ENCODE results near the gene UBE2G1.

The UBE2G1 gene

GRCh38 chr17:4406386-4406785 is 39.9 kb upstream of the UBE2G1 start:
- DNase-seq (ENCODE audit: low read depth) = peak; percentile 35
- TF ChIP-seq, protein P1, sequence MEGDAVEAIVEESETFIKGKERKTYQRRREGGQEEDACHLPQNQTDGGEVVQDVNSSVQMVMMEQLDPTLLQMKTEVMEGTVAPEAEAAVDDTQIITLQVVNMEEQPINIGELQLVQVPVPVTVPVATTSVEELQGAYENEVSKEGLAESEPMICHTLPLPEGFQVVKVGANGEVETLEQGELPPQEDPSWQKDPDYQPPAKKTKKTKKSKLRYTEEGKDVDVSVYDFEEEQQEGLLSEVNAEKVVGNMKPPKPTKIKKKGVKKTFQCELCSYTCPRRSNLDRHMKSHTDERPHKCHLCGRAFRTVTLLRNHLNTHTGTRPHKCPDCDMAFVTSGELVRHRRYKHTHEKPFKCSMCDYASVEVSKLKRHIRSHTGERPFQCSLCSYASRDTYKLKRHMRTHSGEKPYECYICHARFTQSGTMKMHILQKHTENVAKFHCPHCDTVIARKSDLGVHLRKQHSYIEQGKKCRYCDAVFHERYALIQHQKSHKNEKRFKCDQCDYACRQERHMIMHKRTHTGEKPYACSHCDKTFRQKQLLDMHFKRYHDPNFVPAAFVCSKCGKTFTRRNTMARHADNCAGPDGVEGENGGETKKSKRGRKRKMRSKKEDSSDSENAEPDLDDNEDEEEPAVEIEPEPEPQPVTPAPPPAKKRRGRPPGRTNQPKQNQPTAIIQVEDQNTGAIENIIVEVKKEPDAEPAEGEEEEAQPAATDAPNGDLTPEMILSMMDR (IDR thresholded peaks at IDR 0.05; ENCODE audit: insufficient read depth, low read depth, low read length, missing control alignments) = no peak

DNA sequence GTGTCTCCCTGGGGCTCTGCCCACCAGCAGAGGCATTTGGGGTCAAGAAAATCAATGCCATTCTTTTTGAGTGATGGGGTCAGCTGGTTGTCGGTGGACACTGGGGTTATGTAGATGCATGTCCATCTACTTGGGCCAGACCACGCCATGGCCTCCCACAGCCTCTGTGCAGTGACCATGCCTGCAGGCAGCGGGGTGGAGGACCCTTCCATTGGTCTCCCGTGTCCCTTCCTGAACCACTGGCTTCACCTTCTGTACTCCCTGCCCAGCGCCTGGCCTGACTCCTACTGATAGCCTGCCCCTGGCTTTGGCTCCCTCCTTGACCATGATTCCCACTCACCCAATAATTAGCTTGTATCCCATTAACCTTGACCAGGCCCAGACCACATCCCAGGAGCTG is 39.2 kb upstream of the UBE2G1 start:
- no peak overlapping the region for H3K4me3 ChIP-seq (ENCODE audit: low read depth, low read length)
- no peak for DNase-seq (ENCODE audit: low read depth)
- TF ChIP-seq, protein P1 (IDR thresholded peaks at IDR 0.05; ENCODE audit: insufficient read depth, low read depth, low read length, missing control alignments) = no peak

More at GRCh38 chr17:4406386-4406785, 39.9 kb upstream of the UBE2G1 start:
- no peak overlapping the region for H3K4me3 ChIP-seq (ENCODE audit: low read depth, low read length)

DNA sequence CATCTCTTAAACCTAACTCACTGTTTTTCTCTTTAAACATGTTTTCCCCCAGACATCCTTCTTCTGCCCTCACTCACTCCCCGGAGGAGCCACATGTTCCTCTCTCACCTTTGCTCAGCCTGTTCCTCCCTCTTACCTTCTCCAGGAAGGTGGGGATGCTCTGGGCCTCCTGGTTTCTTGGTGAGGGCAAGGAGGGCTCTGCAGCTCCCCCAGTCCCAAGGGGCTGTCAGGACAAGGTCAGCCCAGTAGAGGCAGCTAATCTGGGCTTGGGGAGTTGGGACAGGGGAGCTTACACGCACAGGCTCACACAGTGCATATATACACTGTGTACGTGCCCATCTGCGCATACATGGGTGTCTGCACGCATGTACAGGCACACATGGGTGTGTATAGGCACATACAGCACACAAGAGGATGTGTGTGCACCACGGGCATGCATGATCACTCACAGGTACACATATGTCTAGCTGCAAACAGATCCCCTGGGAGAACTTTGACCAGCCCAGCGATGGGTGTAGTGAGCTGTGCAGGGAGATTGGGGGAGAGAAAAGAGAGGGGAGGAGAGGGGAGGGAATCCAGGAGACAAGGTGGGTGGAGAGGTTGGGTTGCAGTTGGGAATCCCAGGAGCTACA is 38.7 kb upstream of the UBE2G1 start:
- TF ChIP-seq, protein P1 (IDR thresholded peaks at IDR 0.05; ENCODE audit: insufficient read depth, low read depth, low read length, missing control alignments) = no peak
- H3K4me3 ChIP-seq (ENCODE audit: low read depth, low read length) = no peak overlapping the region
- peak; percentile 65 for DNase-seq (ENCODE audit: low read depth)

- peak; percentile 62 for DNase-seq (ENCODE audit: low read depth)
- TF ChIP-seq, protein P1 (IDR thresholded peaks at IDR 0.05; ENCODE audit: insufficient read depth, low read depth, low read length, missing control alignments) = no peak
- no peak overlapping the region for H3K4me3 ChIP-seq (ENCODE audit: low read depth, low read length)
These were observed 31.4 kb upstream of the UBE2G1 start for GRCh38 chr17:4397840-4398239.

DNA sequence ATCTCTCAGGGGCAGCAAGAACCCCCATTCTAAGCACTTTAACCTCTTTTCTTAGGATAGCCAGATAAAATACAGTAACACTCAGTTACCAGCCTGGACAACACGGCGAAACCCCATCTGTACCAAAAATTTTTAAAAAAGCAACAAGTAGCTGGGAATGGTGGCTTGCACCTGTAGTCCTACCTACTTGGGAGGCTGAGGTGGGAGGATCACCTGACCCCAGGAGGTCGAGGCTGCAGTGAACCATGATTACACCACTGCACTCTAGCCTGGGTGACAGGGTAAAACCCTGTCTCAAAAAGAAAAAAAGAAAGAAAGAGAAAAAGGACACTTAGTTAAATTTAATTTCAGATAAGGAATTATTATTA is 28.6 kb upstream of the UBE2G1 start:
- no peak for DNase-seq (ENCODE audit: low read depth)
- peak overlapping the region; percentile 59 for H3K4me3 ChIP-seq (ENCODE audit: low read depth, low read length)
- TF ChIP-seq, protein P1 (IDR thresholded peaks at IDR 0.05; ENCODE audit: insufficient read depth, low read depth, low read length, missing control alignments) = no peak

- peak overlapping the region; percentile 59 for H3K4me3 ChIP-seq (ENCODE audit: low read depth, low read length)
- TF ChIP-seq, protein P1 (IDR thresholded peaks at IDR 0.05; ENCODE audit: insufficient read depth, low read depth, low read length, missing control alignments) = no peak
- peak; percentile 75 for DNase-seq (ENCODE audit: low read depth)
These were observed 28.0 kb upstream of the UBE2G1 start for GRCh38 chr17:4394208-4395110.

Data from GM12865 (cell line).